Suprapubic skin (tissue), 3 donors: ENCODE data around the gene CBL.

Experiments
- EP300 ChIP-seq: sonication (generic); formaldehyde crosslinking; IDR thresholded peaks from one replicate; pipeline ENCODE4 v1.6.1; 2017; ENCODE audit warnings: antibody characterized with exemption
- POLR2A ChIP-seq, 2 donors: fragments of 450-650 bp; IDR thresholded peaks; one replicate each; pipeline ENCODE4 v1.6.1; 2017; ENCODE audit warnings: antibody characterized with exemption in 2 of 2, mild to moderate bottlenecking in 2 of 2, moderate library complexity in 2 of 2
- TF ChIP-seq, protein P1 (sequence below), 2 donors: fragments of 200-600 bp in 1 of 2; fragments of 450-650 bp in 1 of 2; sonication (generic) in 1 of 2; IDR thresholded peaks; one replicate each; pipeline ENCODE4 v1.5.1; 2016 to 2019; ENCODE audit warnings: antibody characterized with exemption in 2 of 2, mild to moderate bottlenecking in 1 of 2, moderate library complexity in 1 of 2

DNA sequence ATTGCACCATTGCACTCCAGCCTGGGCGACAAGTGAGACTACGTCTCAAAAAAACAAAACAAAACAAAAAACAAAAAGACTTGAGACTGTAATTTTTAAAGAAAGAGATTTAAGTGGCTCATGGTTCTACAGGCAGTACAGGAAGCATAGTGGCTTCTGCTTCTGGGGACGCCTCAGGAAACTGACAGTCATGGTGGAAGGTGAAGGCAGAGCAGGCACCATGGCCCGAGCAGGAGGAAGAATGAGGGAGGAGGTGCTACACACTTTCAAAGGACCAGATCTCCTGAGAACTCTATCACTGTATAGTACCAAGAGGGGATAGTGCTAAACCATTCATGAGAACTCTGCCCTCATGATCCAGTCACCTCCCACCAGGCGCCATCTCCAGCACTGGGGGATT, 52.0 kb downstream of the CBL start:
- TF ChIP-seq, protein P1, sequence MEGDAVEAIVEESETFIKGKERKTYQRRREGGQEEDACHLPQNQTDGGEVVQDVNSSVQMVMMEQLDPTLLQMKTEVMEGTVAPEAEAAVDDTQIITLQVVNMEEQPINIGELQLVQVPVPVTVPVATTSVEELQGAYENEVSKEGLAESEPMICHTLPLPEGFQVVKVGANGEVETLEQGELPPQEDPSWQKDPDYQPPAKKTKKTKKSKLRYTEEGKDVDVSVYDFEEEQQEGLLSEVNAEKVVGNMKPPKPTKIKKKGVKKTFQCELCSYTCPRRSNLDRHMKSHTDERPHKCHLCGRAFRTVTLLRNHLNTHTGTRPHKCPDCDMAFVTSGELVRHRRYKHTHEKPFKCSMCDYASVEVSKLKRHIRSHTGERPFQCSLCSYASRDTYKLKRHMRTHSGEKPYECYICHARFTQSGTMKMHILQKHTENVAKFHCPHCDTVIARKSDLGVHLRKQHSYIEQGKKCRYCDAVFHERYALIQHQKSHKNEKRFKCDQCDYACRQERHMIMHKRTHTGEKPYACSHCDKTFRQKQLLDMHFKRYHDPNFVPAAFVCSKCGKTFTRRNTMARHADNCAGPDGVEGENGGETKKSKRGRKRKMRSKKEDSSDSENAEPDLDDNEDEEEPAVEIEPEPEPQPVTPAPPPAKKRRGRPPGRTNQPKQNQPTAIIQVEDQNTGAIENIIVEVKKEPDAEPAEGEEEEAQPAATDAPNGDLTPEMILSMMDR (IDR thresholded peaks at IDR 0.05): no peak
- TF ChIP-seq EP300 (no peak), POLR2A (IDR thresholded peaks at IDR 0.05) (no peak)
